T-cell (primary cell): ENCODE measurements around the gene FOXO3. TPM values are rescaled to one million over a fixed set of nuclear protein-coding genes. Genes with fewer than 3 reads are reported as not detected.

Experiments
- ATAC-seq, 4 experiments: fragments of 200-7000 bp in 3 of 4; fragments of 150-1000 bp in 1 of 4; cut with Tn5 transposase; replicated peaks in 1 of 4; 1 replicate in 3 of 4; 2 replicates in 1 of 4; pipeline ENCODE4 v1.10.0; 2021; ENCODE audit warnings: moderate library complexity in 3 of 4, mild to moderate bottlenecking in 2 of 4, moderate number of reproducible peaks in 1 of 4
- CTCF ChIA-PET, 2 donors: fragments of 300-600 bp; sonication (Branson Sonifier 250); formaldehyde crosslinking; loops; one replicate each; lab custom pipeline; 2022; ENCODE audit warnings: antibody characterized with exemption in 2 of 2; lab: Charles Lee
- POLR2A ChIA-PET, 2 donors: fragments of 300-600 bp; sonication (Branson Sonifier 250); formaldehyde crosslinking; loops; one replicate each; lab custom pipeline; 2022; ENCODE audit warnings: antibody characterized with exemption in 2 of 2; lab: Charles Lee
- DNase-seq, 35 experiments: peaks; one replicate each; pipeline versions ENCODE4 v3.0.0 to v3.0.0-alpha.2; 2013 to 2023
- H3K27ac ChIP-seq: one replicate; pipeline ENCODE4 v1.5.1; 2013; ENCODE audit warnings: low read length
- H3K27me3 ChIP-seq, 2 experiments: replicated peaks in 1 of 2; 1 replicate in 1 of 2; 2 replicates in 1 of 2; pipeline versions ENCODE4 v1.6.1 to v1.7.0; 2013; ENCODE audit warnings: low read length in 1 of 2, mixed read lengths in 1 of 2; ENCODE audit not compliant: control insufficient read depth in 2 of 2, insufficient read depth in 2 of 2; ENCODE audit errors: extremely low read depth in 1 of 2
- H3K36me3 ChIP-seq, 2 donors: 1 replicate in 1 of 2; 2 replicates in 1 of 2; pipeline versions ENCODE4 v1.6.1 to v1.7.0; 2013; ENCODE audit warnings: low read length in 1 of 2; ENCODE audit not compliant: control insufficient read depth in 2 of 2, insufficient read depth in 1 of 2; ENCODE audit errors: extremely low read depth in 1 of 2
- H3K4me1 ChIP-seq, 2 experiments: 1 replicate in 1 of 2; 2 replicates in 1 of 2; pipeline versions ENCODE4 v1.6.1 to v1.7.0; 2013; ENCODE audit warnings: low read length in 2 of 2, mixed read lengths in 1 of 2; ENCODE audit not compliant: insufficient read depth in 2 of 2, control insufficient read depth in 1 of 2; ENCODE audit errors: extremely low read depth in 1 of 2
- H3K4me3 ChIP-seq, 2 donors: 1 replicate in 1 of 2; 2 replicates in 1 of 2; pipeline versions ENCODE4 v1.5.1 to v1.7.0; 2013; ENCODE audit warnings: mild to moderate bottlenecking in 2 of 2, low read length in 1 of 2, moderate library complexity in 1 of 2; ENCODE audit not compliant: control insufficient read depth in 1 of 2; ENCODE audit errors: extremely low read depth in 1 of 2
- H3K9me3 ChIP-seq: 2 replicates; pipeline ENCODE4 v1.7.0; 2013
- H3K27ac Mint-ChIP-seq, 2 donors: one replicate each; pipeline ENCODE4 v1.8.0; 2020 to 2021; ENCODE audit warnings: mild to moderate bottlenecking in 2 of 2, mixed read lengths in 2 of 2
- H3K27me3 Mint-ChIP-seq, 2 donors: one replicate each; pipeline ENCODE4 v1.8.0; 2021 to 2022; ENCODE audit warnings: mixed read lengths in 2 of 2
- H3K36me3 Mint-ChIP-seq: one replicate; pipeline ENCODE4 v1.8.0; 2021; ENCODE audit warnings: mixed read lengths
- H3K4me1 Mint-ChIP-seq, 3 donors: one replicate each; pipeline ENCODE4 v1.8.0; 2020 to 2022; ENCODE audit warnings: mixed read lengths in 3 of 3, mild to moderate bottlenecking in 1 of 3
- H3K4me3 Mint-ChIP-seq, 3 donors: one replicate each; pipeline ENCODE4 v1.8.0; 2020 to 2022; ENCODE audit warnings: mild to moderate bottlenecking in 3 of 3, mixed read lengths in 3 of 3, moderate library complexity in 3 of 3
- H3K9me3 Mint-ChIP-seq, 3 donors: one replicate each; pipeline ENCODE4 v1.8.0; 2020 to 2022; ENCODE audit warnings: mixed read lengths in 3 of 3
- WGBS: methylation state at CpG from one replicate; pipeline ENCODE4 v1.1.5; 2013; ENCODE audit warnings: missing lambda C conversion rate; ENCODE audit not compliant: insufficient coverage; 5-methylcytosine and 5-hydroxymethylcytosine counted together
- total RNA-seq, 35 experiments: library from RNA in 6 of 35; stranded (reverse) in 6 of 35; fragments of 120-200 nt in 1 of 35; gene quantifications; one replicate each; pipeline versions ENCODE4 v1.2.1 to v1.2.4 and lab custom pipeline; 2013 to 2026

The FOXO3 gene
- total RNA-seq, 5 donors from 2014 or later (not counting 1 experiment from before 2014, with no cell fraction given): 21.5 to 26.2 (median 22.2) TPM

DNA sequence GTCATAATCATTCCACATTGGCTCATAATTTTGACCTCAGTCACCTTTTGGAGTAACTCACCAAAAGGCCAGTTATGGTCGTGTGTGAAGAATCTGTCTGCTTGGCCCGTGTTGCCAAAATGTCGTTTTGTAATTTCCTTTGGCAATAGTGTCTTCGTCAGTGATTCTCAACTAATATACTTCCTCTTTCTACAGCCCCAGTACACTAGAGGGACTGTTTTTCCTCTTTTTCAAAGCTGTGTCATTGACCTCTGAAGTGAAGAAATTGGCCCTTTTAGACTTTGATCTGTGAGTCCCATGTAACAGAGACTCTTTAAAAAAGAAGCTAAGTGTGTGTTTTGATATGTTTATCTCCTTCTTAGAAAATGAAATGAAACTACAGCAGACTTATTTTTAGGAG is 5.2 kb downstream of the FOXO3 start:
- Mint-ChIP-seq H3K4me3 (peak overlapping the region; percentile 10 to 44 (median 42)), H3K4me1 (peaks cover 70 to 74% (median 73%) of the 10 kb centered on the region in 3 donors), H3K9me3 (no peaks in the 10 kb centered on the region), H3K27me3 (no peaks in the 10 kb centered on the region), H3K36me3 (peaks cover 39% of the 10 kb centered on the region), H3K27ac (peak overlapping the region; percentile 53 to 72)
- ATAC-seq: peak in 1 of 4 experiments; percentile 13
- peak overlapping the region; percentile 63 for H3K27ac ChIP-seq
- peaks cover 5 to 33% of the 10 kb centered on the region in 2 donors for H3K36me3 ChIP-seq
- peaks cover 32 to 38% of the 10 kb centered on the region in 2 experiments for H3K4me1 ChIP-seq
- no CpG with 5 or more reads among the region's 4 CpGs for whole genome bisulfite sequencing
- no peaks in the 10 kb centered on the region for H3K9me3 ChIP-seq
- H3K4me3 ChIP-seq: no peak overlapping the region
- ChIA-PET POLR2A (interaction anchor here (0.7 to 1.0 kb wide), 2 partner anchors 9 to 14 kb away, joined by 3 to 4 read pairs; no protein-coding TSS in a partner anchor), CTCF (interaction anchor here in 1 of 2 donors (1.0 to 1.5 kb wide), 2 partner anchors 9 to 506 kb away, joined by 3 to 5 read pairs; no protein-coding TSS in a partner anchor)
- no peaks in the 10 kb centered on the region for H3K27me3 ChIP-seq
- peak in 2 of 35 experiments; percentile 12 to 30 for DNase-seq

DNA sequence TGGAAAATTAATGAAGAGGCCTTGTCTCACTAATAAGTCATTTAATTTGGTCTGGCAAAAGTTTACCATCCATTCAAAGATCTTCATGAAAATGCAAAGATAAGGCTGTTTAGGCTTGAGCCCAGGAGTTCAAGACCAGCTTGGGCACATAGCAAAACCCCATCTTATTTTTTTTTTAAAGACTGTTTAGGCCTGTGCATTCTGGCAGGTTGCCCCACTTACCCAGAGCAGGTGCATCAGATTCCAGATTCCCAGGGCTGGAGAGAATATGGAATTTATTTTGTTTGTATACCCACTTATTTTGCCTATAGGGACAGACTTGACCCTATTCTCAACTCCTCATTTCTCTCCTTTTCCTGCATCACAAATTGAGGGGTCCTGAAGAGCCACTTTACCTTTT is 5.7 kb downstream of the FOXO3 start:
- Mint-ChIP-seq H3K4me1 (peaks cover 75 to 78% (median 78%) of the 10 kb centered on the region in 3 donors), H3K27me3 (no peaks in the 10 kb centered on the region), H3K27ac (peak overlapping the region in 1 of 2 donors; percentile 53), H3K9me3 (no peaks in the 10 kb centered on the region), H3K36me3 (peaks cover 45% of the 10 kb centered on the region), H3K4me3 (peak overlapping the region in 2 of 3 donors; percentile 10 to 42)
- no peak overlapping the region for H3K27ac ChIP-seq
- no peak overlapping the region for H3K4me3 ChIP-seq
- peaks cover 32 to 38% of the 10 kb centered on the region in 2 experiments for H3K4me1 ChIP-seq
- no peaks in the 10 kb centered on the region for H3K9me3 ChIP-seq
- DNase-seq (no peak), ATAC-seq (no peak)
- H3K27me3 ChIP-seq: no peaks in the 10 kb centered on the region
- ChIA-PET CTCF (interaction anchor here in 1 of 2 donors (1.0 kb wide), 1 partner anchor 9 kb away, joined by 5 read pairs; no protein-coding TSS in a partner anchor), POLR2A (interaction anchor here (0.7 to 1.0 kb wide), 3 partner anchors 9 to 14 kb away, joined by 3 to 4 read pairs (median 4); no protein-coding TSS in a partner anchor)
- peaks cover 5 to 38% of the 10 kb centered on the region in 2 donors for H3K36me3 ChIP-seq

DNA sequence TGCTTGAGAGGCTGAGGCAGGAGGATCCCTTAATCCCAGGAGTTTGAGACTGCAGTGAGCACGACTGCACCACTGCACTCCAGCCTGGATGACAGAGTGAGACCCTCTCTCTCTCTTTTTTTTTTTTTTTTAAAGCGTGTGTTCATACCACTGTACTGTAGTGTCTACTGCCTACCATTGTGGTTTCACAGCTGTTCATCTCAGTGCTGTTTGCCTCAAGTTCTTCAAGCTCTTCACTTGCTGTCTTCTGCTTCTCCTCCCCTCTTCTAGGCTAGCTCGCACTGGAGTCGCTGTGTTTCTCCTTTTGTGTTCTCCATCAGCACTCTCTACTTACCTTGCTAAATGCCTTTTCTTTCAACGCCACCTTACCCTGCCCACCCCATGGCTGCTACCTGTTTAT is 7.4 kb downstream of the FOXO3 start:
- Histone ChIP-seq H3K27me3 (no peaks in the 10 kb centered on the region), H3K9me3 (no peaks in the 10 kb centered on the region), H3K36me3 (peaks cover 5 to 40% of the 10 kb centered on the region in 2 donors), H3K4me1 (peaks cover 24 to 29% of the 10 kb centered on the region in 2 experiments), H3K4me3 (no peak overlapping the region), H3K27ac (no peak overlapping the region)
- Mint-ChIP-seq H3K4me3 (peak overlapping the region in 1 of 3 donors; percentile 6), H3K9me3 (no peaks in the 10 kb centered on the region), H3K4me1 (peaks cover 67 to 70% (median 68%) of the 10 kb centered on the region in 3 donors), H3K36me3 (peaks cover 43% of the 10 kb centered on the region), H3K27ac (no peak overlapping the region), H3K27me3 (no peaks in the 10 kb centered on the region)
- DNase-seq: no peak
- 75% methylated on average over 2 of the region's 5 CpGs for WGBS
- POLR2A ChIA-PET: interaction anchor here (0.6 to 0.7 kb wide), 3 partner anchors 9 to 30 kb away, joined by 3 read pairs; no protein-coding TSS in a partner anchor
- ATAC-seq: no peak
- CTCF ChIA-PET: interaction anchor here (0.7 kb wide), 2 partner anchors 572 to 949 kb away, joined by 3 to 4 read pairs; no protein-coding TSS in a partner anchor

DNA sequence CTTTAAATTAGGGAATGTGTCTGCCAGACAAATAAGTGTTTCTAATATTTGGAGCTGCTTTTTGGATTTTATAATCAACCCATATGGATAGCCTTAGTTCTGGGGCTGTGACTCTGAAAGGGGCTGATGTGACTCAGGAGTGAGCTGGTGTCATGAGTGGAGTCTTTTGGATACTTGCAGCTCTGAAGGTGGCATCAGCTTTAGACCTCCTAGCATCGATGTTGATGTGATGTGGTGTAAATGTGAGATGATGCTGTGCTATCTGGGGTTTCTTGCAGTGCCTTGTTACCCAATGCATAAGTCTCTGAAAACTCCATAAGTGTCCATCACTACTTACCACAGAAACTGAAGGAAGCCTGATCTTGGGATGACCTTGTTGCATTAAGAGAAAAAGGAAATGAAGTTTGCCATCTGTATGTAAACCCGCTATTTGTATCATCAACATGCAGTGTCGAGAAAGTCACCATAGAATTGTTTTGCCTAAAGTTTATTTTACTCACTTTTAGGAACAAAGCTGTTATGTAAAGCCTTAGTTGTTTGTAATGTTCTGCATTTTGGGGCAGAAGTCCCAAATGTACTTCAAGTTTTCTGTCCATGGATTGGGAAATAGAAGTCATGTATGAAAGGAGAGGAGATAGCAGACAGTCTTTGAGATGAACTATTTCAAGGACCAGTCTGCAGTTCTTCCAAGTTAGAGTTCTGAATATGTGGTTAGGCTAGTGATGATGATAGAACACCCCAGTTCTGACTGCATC is 8.0 kb downstream of the FOXO3 start:
- no peak overlapping the region for H3K27ac ChIP-seq
- no peak overlapping the region for H3K4me3 ChIP-seq
- no peaks in the 10 kb centered on the region for H3K9me3 ChIP-seq
- WGBS: no CpG with 5 or more reads among the region's 3 CpGs
- H3K27me3 ChIP-seq: no peaks in the 10 kb centered on the region
- DNase-seq (no peak), ATAC-seq (no peak)
- H3K4me1 Mint-ChIP-seq: peaks cover 63 to 68% (median 63%) of the 10 kb centered on the region in 3 donors
- H3K4me1 ChIP-seq: peaks cover 24 to 28% of the 10 kb centered on the region in 2 experiments
- ChIA-PET CTCF (no interaction called here), POLR2A (interaction anchor here (0.6 to 0.7 kb wide), 3 partner anchors 9 to 29 kb away, joined by 3 read pairs; no protein-coding TSS in a partner anchor)
- no peaks in the 10 kb centered on the region for H3K27me3 Mint-ChIP-seq
- H3K27ac Mint-ChIP-seq: no peak overlapping the region
- peaks cover 40% of the 10 kb centered on the region for H3K36me3 Mint-ChIP-seq
- peaks cover 5 to 40% of the 10 kb centered on the region in 2 donors for H3K36me3 ChIP-seq
- H3K9me3 Mint-ChIP-seq: no peaks in the 10 kb centered on the region
- H3K4me3 Mint-ChIP-seq: peak overlapping the region in 1 of 3 donors; percentile 6

DNA sequence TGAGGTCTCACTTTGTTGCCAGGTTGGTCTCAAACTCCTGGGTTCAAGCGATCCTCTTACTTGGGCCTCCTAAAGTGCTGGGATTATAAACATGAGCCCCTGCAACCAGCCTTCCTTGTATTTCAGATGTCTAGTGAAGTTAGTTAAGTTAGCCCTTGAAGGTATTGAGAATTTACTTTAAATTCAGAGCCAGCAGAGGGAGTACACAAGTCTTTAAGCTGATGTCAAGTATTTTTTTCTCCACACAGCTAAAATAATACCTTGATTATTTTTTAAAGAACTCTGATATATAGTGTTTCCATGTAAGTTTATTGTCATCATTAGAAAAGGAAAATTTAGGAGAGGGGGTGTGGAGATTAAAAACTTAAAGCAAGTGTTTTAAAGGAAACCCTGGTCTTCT is 9.8 kb downstream of the FOXO3 start:
- Histone ChIP-seq H3K4me1 (peaks cover 17 to 20% of the 10 kb centered on the region in 2 experiments), H3K4me3 (no peak overlapping the region), H3K9me3 (no peaks in the 10 kb centered on the region), H3K36me3 (peaks cover 5 to 40% of the 10 kb centered on the region in 2 donors), H3K27me3 (no peaks in the 10 kb centered on the region), H3K27ac (no peak overlapping the region)
- peaks cover 40% of the 10 kb centered on the region for H3K36me3 Mint-ChIP-seq
- ChIA-PET POLR2A (no interaction called here), CTCF (interaction anchor here in 1 of 2 donors (1.2 kb wide), 1 partner anchor 278 kb away, joined by 3 read pairs; the partner anchor contains the start of gene ARMC2)
- WGBS: 100% methylated on average over 1 of the region's 1 CpG
- H3K27me3 Mint-ChIP-seq: no peaks in the 10 kb centered on the region
- ATAC-seq: no peak
- no peak overlapping the region for H3K4me3 Mint-ChIP-seq
- peaks cover 60 to 64% (median 63%) of the 10 kb centered on the region in 3 donors for H3K4me1 Mint-ChIP-seq
- H3K9me3 Mint-ChIP-seq: no peaks in the 10 kb centered on the region
- DNase-seq: no peak
- no peak overlapping the region for H3K27ac Mint-ChIP-seq

DNA sequence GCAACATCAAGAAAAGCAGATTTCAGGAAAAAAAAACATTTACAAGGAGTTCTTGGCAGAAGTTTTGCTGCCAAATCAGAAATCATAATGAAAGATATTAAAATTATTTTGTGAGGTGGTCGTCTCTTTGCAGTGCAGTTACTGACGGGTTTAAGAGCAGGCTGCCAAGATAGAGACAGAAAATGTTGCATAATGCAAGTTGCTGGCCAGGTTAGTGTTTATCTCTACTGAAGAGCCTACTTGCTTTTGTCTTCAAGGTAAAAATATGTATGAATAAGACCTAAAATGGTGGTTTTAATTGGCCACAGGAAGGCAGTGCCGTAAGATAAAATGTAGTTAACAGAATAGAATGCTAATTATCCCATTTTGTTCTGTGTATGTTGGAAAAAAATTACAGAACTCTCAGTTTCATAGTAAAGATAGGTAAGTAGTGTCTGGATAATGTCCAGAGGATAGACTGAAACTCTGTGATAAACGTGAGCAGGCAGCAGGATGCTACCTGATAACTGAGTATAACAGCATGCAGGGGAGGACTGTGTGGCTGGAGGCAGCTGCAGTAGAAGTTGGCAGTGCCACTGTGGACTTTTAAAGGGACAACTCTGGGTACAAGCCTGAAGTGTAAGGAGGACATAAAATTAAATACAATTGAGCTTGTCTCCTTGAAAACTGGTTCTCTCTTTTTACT is 13.9 kb downstream of the FOXO3 start:
- Histone ChIP-seq H3K36me3 (peaks cover 3 to 25% of the 10 kb centered on the region in 2 donors), H3K27ac (no peak overlapping the region), H3K4me1 (peaks cover 6 to 10% of the 10 kb centered on the region in 2 experiments), H3K4me3 (no peak overlapping the region), H3K9me3 (no peaks in the 10 kb centered on the region), H3K27me3 (no peaks in the 10 kb centered on the region)
- WGBS: 81% methylated on average over 4 of the region's 4 CpGs
- Mint-ChIP-seq H3K4me1 (peaks cover 64 to 72% (median 69%) of the 10 kb centered on the region in 3 donors), H3K27me3 (no peaks in the 10 kb centered on the region), H3K36me3 (peaks cover 30% of the 10 kb centered on the region), H3K4me3 (no peak overlapping the region), H3K27ac (no peak overlapping the region), H3K9me3 (no peaks in the 10 kb centered on the region)
- no peak for ATAC-seq
- ChIA-PET POLR2A (no interaction called here), CTCF (interaction anchor here in 1 of 2 donors (0.8 kb wide), 1 partner anchor 9 kb away, joined by 5 read pairs; no protein-coding TSS in a partner anchor)
- no peak for DNase-seq
